Muscle layer of colon (tissue), 2 donors: ENCODE results near the gene FBLN2.
"Not testable (repeated sequence)": the region's sequence is repeated elsewhere in the genome, so short reads cannot be mapped to it uniquely, and the experiment has no call there.

ENCODE experiments used
- H3K27ac ChIP-seq: one replicate; pipeline ENCODE4 v1.7.0; 2013; ENCODE audit warnings: low read depth, mild to moderate bottlenecking, low read length, moderate library complexity
- H3K27me3 ChIP-seq, 2 donors: one replicate each; pipeline ENCODE4 v1.7.0; 2013; ENCODE audit warnings: low read length in 2 of 2, mild to moderate bottlenecking in 2 of 2; ENCODE audit not compliant: insufficient read depth in 2 of 2, control insufficient read depth in 1 of 2
- H3K36me3 ChIP-seq: one replicate; pipeline ENCODE4 v1.7.0; 2013; ENCODE audit warnings: mild to moderate bottlenecking, low read length; ENCODE audit not compliant: insufficient read depth
- H3K4me1 ChIP-seq: one replicate; pipeline ENCODE4 v1.7.0; 2013; ENCODE audit warnings: mild to moderate bottlenecking, low read length; ENCODE audit not compliant: insufficient read depth
- H3K4me3 ChIP-seq, 2 donors: one replicate each; pipeline ENCODE4 v1.7.0; 2013; ENCODE audit warnings: low read length in 2 of 2, low read depth in 1 of 2, mild to moderate bottlenecking in 1 of 2, moderate library complexity in 1 of 2
- H3K9ac ChIP-seq: one replicate; pipeline ENCODE4 v1.7.0; 2013; ENCODE audit warnings: low read length
- H3K9me3 ChIP-seq: one replicate; pipeline ENCODE4 v1.7.0; 2013; ENCODE audit warnings: mild to moderate bottlenecking, low read length
- donor health status: abdominal sarcoma.
- donor health status: Adenocarcinoma of cecum.

FBLN2 gene

DNA sequence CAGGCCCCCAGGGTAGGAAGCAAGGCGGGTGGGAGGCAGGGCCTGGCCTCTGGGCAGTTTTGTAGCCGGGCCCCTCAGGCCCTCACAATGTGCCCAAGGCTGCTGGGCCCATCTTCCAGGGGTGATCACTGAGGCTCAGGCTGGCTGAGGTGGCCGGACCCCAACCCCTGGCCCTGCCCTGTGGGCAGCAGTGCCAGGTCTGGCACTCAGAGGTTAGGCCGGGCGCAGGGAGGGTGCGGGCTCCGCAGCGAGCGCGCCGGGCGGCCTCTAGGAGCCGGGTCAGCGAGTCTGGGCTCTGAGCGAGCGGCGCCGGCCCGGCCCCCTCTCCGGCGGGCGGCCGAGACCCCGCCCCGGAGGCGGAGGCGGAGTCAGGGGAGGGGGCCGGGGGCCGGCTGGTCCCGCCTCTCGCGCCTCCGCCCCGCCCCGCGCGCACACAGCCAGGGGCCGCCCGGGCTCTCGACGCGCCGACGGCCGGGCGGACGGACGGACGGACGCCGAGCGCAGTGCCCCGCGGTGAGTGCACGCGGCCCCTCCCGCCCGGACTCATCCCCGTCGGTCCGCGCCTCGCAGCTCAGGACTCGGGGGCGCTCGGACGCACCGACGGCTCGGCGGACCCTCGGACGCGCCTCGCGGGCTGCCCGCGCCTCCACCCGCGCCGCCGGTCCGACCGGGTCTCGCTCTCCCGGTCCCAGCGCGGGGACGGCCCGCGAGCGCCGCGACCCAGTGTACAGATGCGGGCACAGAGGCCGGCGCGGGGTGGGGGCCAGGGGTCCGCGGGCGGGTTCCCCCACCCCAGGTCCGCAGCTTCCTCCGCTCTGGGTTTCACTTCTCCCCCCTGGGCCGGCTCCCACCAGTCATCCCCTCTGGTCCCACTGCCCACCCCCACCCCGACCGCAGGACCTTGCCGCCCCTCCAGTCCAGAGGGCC, at the start of gene FBLN2:
Gene FBLN2 (plus strand): TSS at position 430 of the 927 bp plus-strand sequence. CDS start 21,231 bp downstream, outside the sequence.
- H3K4me1 ChIP-seq: peaks cover 6% of the 10 kb centered on the region
- no peaks in the 10 kb centered on the region for H3K36me3 ChIP-seq
- no peaks in the 10 kb centered on the region for H3K9me3 ChIP-seq
- peak within 1 kb of the TSS; percentile 13 to 32 for H3K4me3 ChIP-seq
- peaks cover 0 to 17% of the 10 kb centered on the region in 2 donors for H3K27me3 ChIP-seq
- no peak within 1 kb of the TSS for H3K9ac ChIP-seq
- H3K27ac ChIP-seq: no peak within 1 kb of the TSS

DNA sequence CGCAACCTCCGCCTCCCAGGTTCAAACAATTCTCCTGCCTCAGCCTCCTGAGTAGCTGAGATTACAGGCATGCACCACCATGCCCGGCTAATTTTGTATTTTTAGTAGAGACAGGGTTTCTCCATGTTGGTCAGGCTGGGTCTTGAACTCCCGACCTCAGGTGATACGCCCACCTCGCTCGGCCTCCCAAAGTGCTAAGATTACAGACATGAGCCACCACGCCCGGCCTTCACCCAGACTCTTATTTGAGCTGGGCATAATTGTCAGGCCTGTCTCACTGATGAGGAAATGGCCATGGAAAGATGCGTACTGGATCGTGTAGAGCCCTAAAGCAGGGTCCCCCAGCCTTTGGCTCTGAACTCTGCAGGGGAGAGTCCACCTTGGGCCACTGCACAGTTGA, 49.7 kb upstream of the FBLN2 start:
- H3K9me3 ChIP-seq, H3K4me3 ChIP-seq, H3K36me3 ChIP-seq, H3K9ac ChIP-seq, H3K27me3 ChIP-seq, H3K27ac ChIP-seq: not testable (repeated sequence)
- peaks cover 13% of the 10 kb centered on the region for H3K4me1 ChIP-seq

DNA sequence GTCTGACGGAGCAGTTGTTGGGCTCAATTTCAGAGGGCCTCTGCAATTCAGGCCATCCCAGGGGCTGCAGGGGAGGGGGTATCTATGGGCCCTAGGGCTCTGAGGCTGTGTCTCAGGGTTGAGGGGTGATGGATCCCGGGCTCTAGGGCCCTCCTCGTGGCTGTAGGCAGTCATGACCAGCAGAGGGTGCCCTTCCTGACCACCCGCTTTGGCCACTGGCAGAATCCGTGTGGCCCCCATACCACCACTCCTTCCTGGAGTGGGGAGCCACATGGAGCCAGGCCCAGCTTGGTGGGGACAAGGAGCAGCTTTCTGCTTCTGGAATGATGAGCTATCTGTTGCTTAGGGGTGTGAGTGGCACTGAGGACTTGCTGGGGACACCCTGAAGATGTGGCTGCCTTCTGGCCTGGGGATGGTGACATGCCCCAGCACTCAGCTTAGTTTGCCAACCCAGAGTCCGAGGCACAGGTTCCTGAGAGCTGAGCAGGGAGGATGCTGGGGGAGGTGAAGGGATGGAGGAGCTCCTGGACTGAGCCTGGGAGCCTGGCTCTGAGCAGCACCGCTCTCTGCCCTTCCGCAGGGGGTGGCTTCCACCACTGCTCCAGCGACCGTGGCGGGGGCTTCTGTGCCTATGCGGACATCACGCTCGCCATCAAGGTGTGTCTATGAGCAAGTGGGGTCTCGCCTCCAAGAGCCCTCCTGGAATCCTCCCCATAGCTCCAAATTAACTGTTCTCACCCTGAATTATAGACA, 48.6 kb upstream of the FBLN2 start:
- H3K27me3 ChIP-seq: no peaks in the 10 kb centered on the region
- no peak overlapping the region for H3K27ac ChIP-seq
- peaks cover 13% of the 10 kb centered on the region for H3K4me1 ChIP-seq
- no peaks in the 10 kb centered on the region for H3K9me3 ChIP-seq
- no peaks in the 10 kb centered on the region for H3K36me3 ChIP-seq
- H3K9ac ChIP-seq: no peak overlapping the region
- H3K4me3 ChIP-seq: no peak overlapping the region

DNA sequence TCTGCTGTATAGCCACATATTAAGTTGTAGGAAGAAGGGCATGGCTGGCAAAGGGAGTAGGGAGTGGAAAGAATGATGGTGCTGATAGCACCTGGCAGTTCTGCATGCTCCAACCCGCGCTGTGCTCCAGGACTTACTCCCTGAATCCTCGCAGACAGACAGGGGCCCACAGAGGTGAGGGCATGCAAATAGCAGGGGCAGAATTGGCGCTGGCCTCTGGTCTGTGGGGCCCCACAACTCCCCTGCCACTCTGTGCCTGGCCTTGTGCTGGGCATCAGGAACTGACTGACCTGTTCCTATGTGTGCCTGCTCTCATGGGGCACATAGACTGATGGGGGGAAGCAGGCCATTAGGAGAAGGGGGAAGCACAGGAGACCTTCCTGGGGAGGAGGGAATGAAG, 47.9 kb upstream of the FBLN2 start:
- Histone ChIP-seq H3K27me3 (no peaks in the 10 kb centered on the region), H3K9me3 (no peaks in the 10 kb centered on the region), H3K4me3 (no peak overlapping the region), H3K27ac (no peak overlapping the region), H3K4me1 (peaks cover 10% of the 10 kb centered on the region), H3K36me3 (no peaks in the 10 kb centered on the region), H3K9ac (no peak overlapping the region)

DNA sequence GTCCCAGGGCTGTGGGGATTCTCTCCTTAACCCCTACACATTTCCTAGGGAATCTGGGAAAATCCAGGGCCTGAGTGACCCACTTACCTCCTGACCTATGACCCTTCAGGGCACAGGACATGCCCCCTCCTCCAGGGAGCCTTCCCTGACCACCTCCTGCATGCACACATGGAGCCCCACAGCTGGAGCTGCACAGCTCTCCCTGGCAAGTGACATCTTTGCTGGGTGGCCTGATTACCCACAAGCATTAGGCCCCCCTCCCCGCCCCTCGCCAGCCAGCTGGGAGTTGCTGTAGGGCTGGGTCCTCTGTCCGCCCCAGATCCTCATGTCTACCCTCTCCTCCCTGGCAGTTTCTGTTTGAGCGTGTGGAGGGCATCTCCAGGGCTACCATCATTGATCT, 47.4 kb upstream of the FBLN2 start:
- Histone ChIP-seq H3K27ac (no peak overlapping the region), H3K36me3 (no peaks in the 10 kb centered on the region), H3K4me1 (peaks cover 6% of the 10 kb centered on the region), H3K9me3 (no peaks in the 10 kb centered on the region), H3K9ac (no peak overlapping the region), H3K27me3 (no peaks in the 10 kb centered on the region), H3K4me3 (no peak overlapping the region)

DNA sequence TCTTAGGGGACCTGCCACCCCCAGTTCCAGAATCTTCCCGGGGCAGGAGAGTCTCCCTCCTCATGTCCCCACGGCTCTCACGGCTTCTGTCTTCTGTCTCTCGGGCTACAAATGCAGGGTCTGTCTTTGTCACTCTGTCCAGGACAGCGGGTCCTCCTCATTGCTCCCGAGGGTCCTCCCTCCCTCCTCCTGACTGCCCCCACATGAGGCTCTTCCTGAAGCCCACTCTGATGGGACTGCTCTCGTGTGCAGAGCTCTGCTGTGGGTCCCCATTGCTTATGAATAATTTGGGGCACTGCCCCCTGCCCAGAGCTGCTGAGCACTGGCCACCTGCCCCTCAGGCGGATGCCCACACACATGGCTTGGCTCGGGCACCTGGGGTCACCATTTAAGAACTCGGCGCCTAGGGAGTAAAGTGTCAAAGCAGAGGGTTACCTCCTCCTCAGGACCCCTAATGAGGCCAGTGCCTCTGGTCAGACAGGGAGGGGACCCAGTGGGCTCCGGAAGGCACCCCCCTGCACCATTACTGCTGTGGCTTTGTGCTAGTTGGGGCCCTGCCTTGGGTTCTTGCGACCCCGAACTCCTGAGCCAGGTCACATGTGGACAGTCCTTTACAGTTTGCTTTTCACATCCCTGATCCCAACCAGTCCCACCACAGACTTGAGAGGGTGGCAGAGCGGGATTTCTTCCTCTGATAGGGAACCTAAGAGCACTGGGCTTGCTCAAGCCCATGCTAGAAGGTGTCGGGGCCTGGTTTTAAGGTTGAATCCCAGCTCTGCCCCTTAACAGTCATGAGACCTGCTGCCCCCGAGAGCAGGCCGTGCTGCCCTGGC, 46.8 kb upstream of the FBLN2 start:
- Histone ChIP-seq H3K27me3 (no peaks in the 10 kb centered on the region), H3K9ac (no peak overlapping the region), H3K9me3 (no peaks in the 10 kb centered on the region), H3K27ac (no peak overlapping the region), H3K4me3 (no peak overlapping the region), H3K36me3 (no peaks in the 10 kb centered on the region), H3K4me1 (no peaks in the 10 kb centered on the region)

DNA sequence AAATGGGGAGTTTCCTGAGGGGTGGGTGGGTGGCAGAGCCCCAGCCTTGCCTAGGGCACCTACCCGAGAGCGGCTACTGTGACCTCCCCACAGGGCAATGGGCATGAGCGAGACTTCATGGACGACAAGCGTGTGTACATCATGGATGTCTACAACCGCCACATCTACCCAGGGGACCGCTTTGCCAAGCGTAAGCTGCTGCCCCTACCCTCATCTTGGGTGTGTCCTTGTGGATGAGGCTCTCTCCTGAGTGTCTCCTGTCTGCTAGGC, 46.2 kb upstream of the FBLN2 start:
- Histone ChIP-seq H3K4me1 (peaks cover 5% of the 10 kb centered on the region), H3K36me3 (no peaks in the 10 kb centered on the region), H3K4me3 (no peak overlapping the region), H3K9me3 (no peaks in the 10 kb centered on the region), H3K9ac (no peak overlapping the region), H3K27ac (no peak overlapping the region), H3K27me3 (no peaks in the 10 kb centered on the region)

DNA sequence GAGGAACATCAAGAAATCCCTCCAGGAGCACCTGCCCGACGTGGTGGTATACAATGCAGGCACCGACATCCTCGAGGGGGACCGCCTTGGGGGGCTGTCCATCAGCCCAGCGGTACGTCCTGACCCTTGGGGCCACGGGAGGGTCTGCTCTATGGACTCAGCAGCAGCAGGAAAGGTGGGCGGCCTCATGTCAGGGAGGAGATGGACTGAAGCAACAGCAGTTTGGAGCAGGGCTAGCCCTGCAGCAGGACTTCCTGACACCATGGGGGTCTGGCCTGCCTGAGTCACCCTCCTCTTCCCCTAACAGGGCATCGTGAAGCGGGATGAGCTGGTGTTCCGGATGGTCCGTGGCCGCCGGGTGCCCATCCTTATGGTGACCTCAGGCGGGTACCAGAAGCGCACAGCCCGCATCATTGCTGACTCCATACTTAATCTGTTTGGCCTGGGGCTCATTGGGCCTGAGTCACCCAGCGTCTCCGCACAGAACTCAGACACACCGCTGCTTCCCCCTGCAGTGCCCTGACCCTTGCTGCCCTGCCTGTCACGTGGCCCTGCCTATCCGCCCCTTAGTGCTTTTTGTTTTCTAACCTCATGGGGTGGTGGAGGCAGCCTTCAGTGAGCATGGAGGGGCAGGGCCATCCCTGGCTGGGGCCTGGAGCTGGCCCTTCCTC, 44.6 kb upstream of the FBLN2 start:
- no peaks in the 10 kb centered on the region for H3K9me3 ChIP-seq
- peaks cover 12% of the 10 kb centered on the region for H3K4me1 ChIP-seq
- H3K27ac ChIP-seq: no peak overlapping the region
- no peak overlapping the region for H3K4me3 ChIP-seq
- H3K27me3 ChIP-seq: no peaks in the 10 kb centered on the region
- no peaks in the 10 kb centered on the region for H3K36me3 ChIP-seq
- H3K9ac ChIP-seq: no peak overlapping the region

DNA sequence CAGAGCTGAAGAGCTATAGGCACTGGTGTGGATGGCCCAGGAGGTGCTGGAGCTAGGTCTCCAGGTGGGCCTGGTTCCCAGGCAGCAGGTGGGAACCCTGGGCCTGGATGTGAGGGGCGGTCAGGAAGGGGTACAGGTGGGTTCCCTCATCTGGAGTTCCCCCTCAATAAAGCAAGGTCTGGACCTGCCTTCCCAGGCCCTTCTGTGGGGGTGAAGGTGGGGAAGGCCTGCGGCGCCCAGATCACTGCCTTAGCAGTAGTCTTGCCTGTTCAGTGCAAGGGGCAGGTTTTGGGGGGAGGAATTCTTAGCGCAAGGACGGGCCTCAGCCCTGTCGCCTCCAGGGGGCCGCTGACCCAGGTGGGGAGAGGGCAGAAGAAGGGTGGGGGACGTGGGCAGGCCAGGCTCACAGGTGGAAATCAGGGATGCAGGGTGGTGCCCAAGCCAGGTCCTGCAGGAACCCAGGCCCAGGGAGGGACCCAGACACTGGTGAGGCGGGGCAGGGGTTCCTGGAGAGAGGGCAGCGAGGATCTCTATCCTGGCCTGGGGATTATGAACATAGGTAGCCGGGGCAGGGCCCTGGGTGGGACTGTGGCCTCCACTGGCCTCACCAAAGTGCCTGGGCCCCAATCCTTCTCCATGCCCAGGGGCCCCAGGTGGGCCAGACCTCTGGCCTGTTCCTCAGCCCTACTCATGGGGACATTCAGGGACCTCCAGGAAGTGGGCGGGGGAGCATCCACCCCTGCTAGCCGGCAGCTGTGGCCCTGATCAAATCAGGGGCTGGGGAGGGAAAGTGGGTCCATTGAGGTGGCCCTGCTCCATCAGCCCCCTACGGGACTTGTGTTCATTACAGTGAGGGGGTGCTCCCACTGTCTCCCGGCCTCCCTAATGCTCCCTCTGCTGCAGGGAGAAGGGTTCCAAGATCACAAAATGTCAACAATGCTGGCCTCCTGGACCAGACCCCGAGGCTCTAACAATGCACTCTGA, 43.5 kb upstream of the FBLN2 start:
- H3K27me3 ChIP-seq: no peaks in the 10 kb centered on the region
- H3K9ac ChIP-seq: no peak overlapping the region
- H3K4me3 ChIP-seq: no peak overlapping the region
- H3K4me1 ChIP-seq: peaks cover 12% of the 10 kb centered on the region
- no peaks in the 10 kb centered on the region for H3K36me3 ChIP-seq
- H3K9me3 ChIP-seq: no peaks in the 10 kb centered on the region
- no peak overlapping the region for H3K27ac ChIP-seq

DNA sequence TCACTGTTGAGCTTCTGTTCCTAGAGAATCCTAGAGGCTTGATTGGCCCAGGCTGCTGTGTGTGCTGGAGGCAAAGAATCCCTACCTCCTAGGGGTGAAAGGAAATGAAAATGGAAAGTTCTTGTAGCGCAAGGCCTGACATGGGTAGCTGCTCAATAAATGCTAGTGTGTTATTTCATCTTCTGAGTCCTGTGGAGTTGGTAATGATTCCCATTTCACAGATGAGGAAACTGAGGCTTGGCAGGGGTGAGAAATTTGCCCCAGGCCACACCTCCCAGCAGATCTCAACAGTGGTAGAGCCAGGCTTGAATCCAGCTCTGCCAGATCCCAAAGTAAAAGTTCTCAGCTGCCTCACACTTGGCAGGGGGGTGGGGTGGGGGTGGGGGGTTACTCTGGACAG, 42.7 kb upstream of the FBLN2 start:
- Histone ChIP-seq H3K4me1 (peaks cover 12% of the 10 kb centered on the region), H3K9me3 (no peaks in the 10 kb centered on the region), H3K36me3 (no peaks in the 10 kb centered on the region), H3K27ac (no peak overlapping the region), H3K27me3 (no peaks in the 10 kb centered on the region), H3K9ac (no peak overlapping the region), H3K4me3 (no peak overlapping the region)
